ENCODE results near the gene RPL19. TPM values are rescaled to one million over a fixed set of nuclear protein-coding genes. Genes with fewer than 3 reads are reported as not detected.
"Not testable (repeated sequence)": the region's sequence is repeated elsewhere in the genome, so short reads cannot be mapped to it uniquely, and the experiment has no call there.

Gene RPL19
- total RNA-seq, 1 donor from 2014 or later = 877 TPM

GRCh38 chr17:39167476-39167875 is 32.6 kb upstream of the RPL19 start:
- TF ChIP-seq CTCF (IDR thresholded peaks at IDR 0.05; ENCODE audit: partially characterized antibody, unreplicated experiment) = no peak
- Mint-ChIP-seq H3K4me3 (ENCODE audit: unreplicated experiment) (peak overlapping the region; percentile 36), H3K27ac (ENCODE audit: unreplicated experiment) (no peak overlapping the region), H3K9me3 (ENCODE audit: unreplicated experiment) (peaks cover 8% of the 10 kb centered on the region), H3K36me3 (ENCODE audit: unreplicated experiment) (no peaks in the 10 kb centered on the region), H3K27me3 (ENCODE audit: unreplicated experiment) (peaks cover 10% of the 10 kb centered on the region), H3K4me1 (ENCODE audit: low read depth, unreplicated experiment) (peaks cover 20% of the 10 kb centered on the region)
- DNase-seq = no peak

GRCh38 chr17:39168503-39168902 is 31.6 kb upstream of the RPL19 start:
- Mint-ChIP-seq H3K27me3 (ENCODE audit: unreplicated experiment) (peaks cover 12% of the 10 kb centered on the region), H3K4me3 (ENCODE audit: unreplicated experiment) (peak overlapping the region; percentile 34), H3K4me1 (ENCODE audit: low read depth, unreplicated experiment) (peaks cover 23% of the 10 kb centered on the region)
- H3K27ac Mint-ChIP-seq (ENCODE audit: unreplicated experiment); H3K36me3 Mint-ChIP-seq (ENCODE audit: unreplicated experiment); DNase-seq; H3K9me3 Mint-ChIP-seq (ENCODE audit: unreplicated experiment): not testable (repeated sequence)

GRCh38 chr17:39169101-39169500 is 31.0 kb upstream of the RPL19 start:
- H3K4me3 Mint-ChIP-seq (ENCODE audit: unreplicated experiment) = no peak overlapping the region
- H3K36me3 Mint-ChIP-seq (ENCODE audit: unreplicated experiment) = no peaks in the 10 kb centered on the region
- DNase-seq = no peak
- peaks cover 15% of the 10 kb centered on the region for H3K27me3 Mint-ChIP-seq (ENCODE audit: unreplicated experiment)
- peaks cover 24% of the 10 kb centered on the region for H3K4me1 Mint-ChIP-seq (ENCODE audit: low read depth, unreplicated experiment)
- H3K27ac Mint-ChIP-seq (ENCODE audit: unreplicated experiment) = no peak overlapping the region
- peaks cover 8% of the 10 kb centered on the region for H3K9me3 Mint-ChIP-seq (ENCODE audit: unreplicated experiment)
- TF ChIP-seq CTCF (IDR thresholded peaks at IDR 0.05; ENCODE audit: partially characterized antibody, unreplicated experiment) = no peak

- Mint-ChIP-seq H3K4me3 (ENCODE audit: unreplicated experiment) (no peak overlapping the region), H3K9me3 (ENCODE audit: unreplicated experiment) (peaks cover 8% of the 10 kb centered on the region), H3K4me1 (ENCODE audit: low read depth, unreplicated experiment) (peaks cover 24% of the 10 kb centered on the region), H3K36me3 (ENCODE audit: unreplicated experiment) (no peaks in the 10 kb centered on the region), H3K27me3 (ENCODE audit: unreplicated experiment) (peaks cover 13% of the 10 kb centered on the region), H3K27ac (ENCODE audit: unreplicated experiment) (no peak overlapping the region)
- DNase-seq = no peak
- no peak for TF ChIP-seq CTCF (IDR thresholded peaks at IDR 0.05; ENCODE audit: partially characterized antibody, unreplicated experiment)
Observed at GRCh38 chr17:39169518-39169917, 30.6 kb upstream of the RPL19 start.

- Mint-ChIP-seq H3K4me1 (ENCODE audit: low read depth, unreplicated experiment) (peaks cover 26% of the 10 kb centered on the region), H3K27ac (ENCODE audit: unreplicated experiment) (no peak overlapping the region), H3K4me3 (ENCODE audit: unreplicated experiment) (no peak overlapping the region), H3K27me3 (ENCODE audit: unreplicated experiment) (peaks cover 8% of the 10 kb centered on the region), H3K36me3 (ENCODE audit: unreplicated experiment) (no peaks in the 10 kb centered on the region), H3K9me3 (ENCODE audit: unreplicated experiment) (peaks cover 8% of the 10 kb centered on the region)
- DNase-seq = no peak
- TF ChIP-seq CTCF (IDR thresholded peaks at IDR 0.05; ENCODE audit: partially characterized antibody, unreplicated experiment) = no peak
Observed at GRCh38 chr17:39170109-39170508, 30.0 kb upstream of the RPL19 start.

GRCh38 chr17:39170558-39170957 is 29.5 kb upstream of the RPL19 start:
- peaks cover 8% of the 10 kb centered on the region for H3K27me3 Mint-ChIP-seq (ENCODE audit: unreplicated experiment)
- H3K4me3 Mint-ChIP-seq (ENCODE audit: unreplicated experiment) = no peak overlapping the region
- no peak for DNase-seq
- no peaks in the 10 kb centered on the region for H3K36me3 Mint-ChIP-seq (ENCODE audit: unreplicated experiment)
- H3K27ac Mint-ChIP-seq (ENCODE audit: unreplicated experiment) = no peak overlapping the region
- peaks cover 8% of the 10 kb centered on the region for H3K9me3 Mint-ChIP-seq (ENCODE audit: unreplicated experiment)
- H3K4me1 Mint-ChIP-seq (ENCODE audit: low read depth, unreplicated experiment) = peaks cover 26% of the 10 kb centered on the region
- no peak for TF ChIP-seq CTCF (IDR thresholded peaks at IDR 0.05; ENCODE audit: partially characterized antibody, unreplicated experiment)
